Upper lobe of left lung (tissue), 4 donors: Measurements from ENCODE around the gene SMAD7.

Experiments
- CTCF ChIP-seq, 6 experiments: fragments of 450-650 bp in 4 of 6; fragments of 200-600 bp in 2 of 6; sonication (generic) in 2 of 6; IDR thresholded peaks; one replicate each; pipeline ENCODE4 v1.5.1; 2016 to 2019; ENCODE audit warnings: antibody characterized with exemption in 6 of 6
- EP300 ChIP-seq, 4 donors: sonication (generic); formaldehyde crosslinking; IDR thresholded peaks; one replicate each; pipeline ENCODE4 v1.5.1; 2017; ENCODE audit warnings: antibody characterized with exemption in 4 of 4, control low read depth in 2 of 4
- POLR2A ChIP-seq, 4 donors: fragments of 450-650 bp; IDR thresholded peaks; one replicate each; pipeline ENCODE4 v1.5.1; 2016 to 2017; ENCODE audit warnings: antibody characterized with exemption in 4 of 4, mild to moderate bottlenecking in 2 of 4
- POLR2AphosphoS5 ChIP-seq, 2 donors: sonication (generic); formaldehyde crosslinking; IDR thresholded peaks; one replicate each; pipeline ENCODE4 v1.5.1; 2017; ENCODE audit warnings: antibody characterized with exemption in 2 of 2

GRCh38 chr18:48950536-48951447 is at the start of gene SMAD7:
- TF ChIP-seq EP300 (IDR thresholded peaks at IDR 0.05) = no peak
- TF ChIP-seq CTCF (IDR thresholded peaks at IDR 0.05) = no peak
- no peak for TF ChIP-seq POLR2A (IDR thresholded peaks at IDR 0.05)
- TF ChIP-seq POLR2AphosphoS5 (IDR thresholded peaks at IDR 0.05) = no peak
